Measurements from ENCODE around the gene GALNT8.

DNA sequence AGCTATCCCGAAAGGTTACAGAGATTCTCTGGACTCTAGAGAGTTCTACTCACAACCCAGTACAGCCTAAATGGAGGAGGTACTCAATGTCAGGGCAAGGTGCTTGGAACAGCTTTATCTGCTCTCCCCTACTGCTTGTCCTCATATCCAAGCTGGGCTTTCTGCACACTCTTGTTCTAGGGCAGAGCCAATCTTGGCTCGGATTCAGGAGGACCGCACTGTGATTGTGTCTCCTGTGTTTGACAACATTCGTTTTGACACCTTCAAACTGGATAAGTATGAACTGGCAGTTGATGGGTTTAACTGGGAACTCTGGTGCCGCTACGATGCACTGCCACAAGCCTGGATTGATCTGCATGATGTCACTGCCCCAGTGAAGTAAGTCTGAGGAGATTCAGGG, 25.0 kb downstream of the GALNT8 start:
- TF ChIP-seq POLR2AphosphoS5 (IDR thresholded peaks at IDR 0.05; ENCODE audit: low read depth, low read length) (no peak), TAF1 (IDR thresholded peaks at IDR 0.05; ENCODE audit: borderline replicate concordance, insufficient read depth, low read length) (no peak), SIN3A (IDR thresholded peaks at IDR 0.05; ENCODE audit: borderline replicate concordance, insufficient read depth, low read length) (no peak)

All from PFSK-1 (cell line).